IPS-18a (cell line): ENCODE data around the gene MED13L.

Experiments used
- H3K27ac ChIP-seq: one replicate; pipeline ENCODE4 v1.5.1; 2013; ENCODE audit warnings: low read length
- H3K27me3 ChIP-seq: one replicate; pipeline ENCODE4 v1.6.1; 2013; ENCODE audit warnings: mild to moderate bottlenecking, low read length; ENCODE audit not compliant: control insufficient read depth, insufficient read depth
- H3K36me3 ChIP-seq: one replicate; pipeline ENCODE4 v1.6.1; 2013; ENCODE audit warnings: low read depth, low read length; ENCODE audit not compliant: control insufficient read depth
- H3K4me1 ChIP-seq: one replicate; pipeline ENCODE4 v1.6.1; 2013; ENCODE audit warnings: low read depth, low read length; ENCODE audit not compliant: control insufficient read depth
- H3K4me3 ChIP-seq: one replicate; pipeline ENCODE4 v1.5.1; 2013; ENCODE audit warnings: low read length
- H3K9ac ChIP-seq: one replicate; pipeline ENCODE4 v1.6.1; 2013; ENCODE audit warnings: mild to moderate bottlenecking, low read length, moderate library complexity
- H3K9me3 ChIP-seq: one replicate; pipeline ENCODE4 v1.6.1; 2013; ENCODE audit warnings: low read depth, low read length; ENCODE audit not compliant: control insufficient read depth

The MED13L gene

DNA sequence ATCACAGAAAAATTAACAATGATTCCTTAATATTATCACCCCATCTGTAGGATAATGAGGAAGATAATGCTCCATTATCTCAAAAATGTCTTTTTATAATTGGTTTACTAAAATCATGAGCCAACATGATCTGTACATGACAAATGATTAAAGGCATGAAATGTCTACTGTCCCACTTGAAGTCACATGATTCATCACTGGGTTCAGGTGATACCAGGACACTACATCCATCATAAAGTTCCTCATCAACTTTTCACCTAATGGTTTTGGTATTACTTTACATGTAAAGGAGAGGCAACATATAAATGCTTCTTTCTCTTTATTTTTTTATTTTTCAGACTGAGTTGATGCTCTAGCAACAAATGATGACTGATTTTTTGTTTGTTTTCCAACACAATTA is 313.3 kb downstream of the MED13L start:
- Histone ChIP-seq H3K9ac (no peak overlapping the region), H3K4me3 (no peak overlapping the region), H3K36me3 (peaks cover 60% of the 10 kb centered on the region)

DNA sequence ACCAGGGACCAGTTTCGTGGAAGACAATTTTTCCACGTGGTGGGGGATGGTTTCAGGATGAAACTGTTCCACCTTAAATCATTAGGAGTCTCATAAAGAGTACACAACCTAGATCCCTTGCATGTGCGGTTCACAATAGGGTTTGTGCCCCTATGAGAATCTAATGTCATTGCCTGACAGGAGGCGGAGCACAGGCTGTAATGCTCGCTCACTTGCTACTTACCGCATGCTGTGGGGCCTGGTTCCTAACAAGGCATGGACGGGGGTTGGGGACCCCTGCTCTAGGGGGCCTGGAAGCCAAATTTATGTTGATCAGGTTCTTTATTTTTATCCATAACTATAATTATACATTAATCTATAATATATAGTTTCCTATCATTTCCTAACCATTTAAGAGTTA is 315.3 kb downstream of the MED13L start:
- Histone ChIP-seq H3K27ac (no peak overlapping the region), H3K4me1 (no peaks in the 10 kb centered on the region), H3K9ac (no peak overlapping the region), H3K27me3 (no peaks in the 10 kb centered on the region), H3K9me3 (no peaks in the 10 kb centered on the region), H3K36me3 (peaks cover 47% of the 10 kb centered on the region), H3K4me3 (no peak overlapping the region)

More for the DNA sequence above, 313.3 kb downstream of the MED13L start:
- no peaks in the 10 kb centered on the region for H3K4me1 ChIP-seq
- no peaks in the 10 kb centered on the region for H3K27me3 ChIP-seq
- H3K9me3 ChIP-seq: no peaks in the 10 kb centered on the region
- no peak overlapping the region for H3K27ac ChIP-seq

DNA sequence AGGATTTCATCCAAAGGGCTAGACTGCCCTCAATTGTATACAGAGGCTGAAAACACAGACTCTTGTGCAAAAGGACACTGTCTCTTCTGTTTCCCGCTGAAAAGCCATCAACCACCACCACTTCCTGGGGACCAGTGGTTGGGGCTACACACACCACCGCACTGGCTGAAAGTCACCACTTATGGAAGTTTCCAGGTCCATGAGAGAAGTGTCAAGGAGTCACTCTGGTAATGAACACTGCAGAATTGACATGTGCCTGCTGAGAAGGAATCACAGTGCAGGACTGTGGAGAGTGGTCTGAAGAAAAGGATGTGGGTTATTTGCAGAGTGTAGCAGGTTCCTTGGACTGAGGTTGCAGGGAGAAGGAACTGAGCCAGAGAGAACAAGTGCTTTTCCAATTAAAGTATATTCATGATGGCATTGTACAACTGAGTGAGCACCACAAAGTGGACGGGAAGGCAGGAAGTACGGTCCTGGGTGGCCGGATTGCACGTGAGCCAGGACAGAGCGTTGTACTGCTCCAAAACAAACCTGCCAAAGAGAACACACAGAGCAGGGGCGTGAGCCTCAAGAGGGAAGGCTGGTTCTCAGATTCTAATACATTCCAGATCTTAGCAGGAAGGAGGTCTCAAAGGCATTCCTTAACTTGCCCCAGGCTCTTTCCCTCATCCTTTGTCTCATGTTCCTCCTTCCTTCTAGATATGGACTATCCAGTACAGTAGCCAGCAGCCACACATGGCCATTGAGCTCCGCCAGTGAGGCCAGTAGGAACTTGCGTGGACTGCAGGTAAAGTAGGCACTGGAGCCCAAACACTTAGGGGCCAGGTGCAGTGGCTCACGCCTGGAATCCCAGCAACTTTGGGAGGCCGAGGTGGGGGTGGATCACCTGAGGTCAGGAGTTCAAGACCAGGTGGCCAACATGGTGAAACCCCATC is 316.4 kb downstream of the MED13L start:
- no peaks in the 10 kb centered on the region for H3K27me3 ChIP-seq

DNA sequence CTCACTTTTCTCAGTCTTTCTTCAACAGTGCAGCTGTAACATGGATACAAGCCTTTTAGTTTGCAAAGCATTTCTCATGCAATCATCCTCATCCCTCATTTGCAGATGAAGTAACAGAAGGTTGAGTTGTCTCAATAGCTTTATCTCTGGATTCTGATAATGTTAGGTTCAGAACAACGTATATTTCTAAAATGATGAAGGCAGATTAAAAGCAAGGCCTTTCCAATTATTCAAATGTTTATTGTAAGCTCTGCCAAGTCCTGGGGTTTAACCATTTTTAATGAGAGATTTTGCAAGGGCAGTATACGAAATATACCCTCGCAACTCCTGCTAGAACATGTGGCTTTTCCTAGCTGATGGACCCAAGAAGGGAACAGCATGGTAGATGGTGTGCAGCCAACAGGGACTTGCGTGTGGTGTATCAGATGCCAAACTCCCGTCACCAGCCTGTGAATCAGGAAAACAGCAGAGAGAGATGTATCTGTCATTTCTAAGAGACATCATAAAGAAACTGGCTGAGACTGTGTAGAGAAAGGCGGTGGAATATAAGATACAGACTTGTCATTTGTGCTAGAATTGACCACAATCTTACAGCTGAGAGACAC is 319.7 kb downstream of the MED13L start:
- H3K4me3 ChIP-seq: no peak overlapping the region
- H3K4me1 ChIP-seq: peaks cover 4% of the 10 kb centered on the region
- peaks cover 21% of the 10 kb centered on the region for H3K36me3 ChIP-seq
- no peak overlapping the region for H3K9ac ChIP-seq
- H3K27ac ChIP-seq: no peak overlapping the region
- no peaks in the 10 kb centered on the region for H3K27me3 ChIP-seq
- H3K9me3 ChIP-seq: no peaks in the 10 kb centered on the region

More for the DNA sequence above, 316.4 kb downstream of the MED13L start:
- no peak overlapping the region for H3K9ac ChIP-seq
- no peaks in the 10 kb centered on the region for H3K4me1 ChIP-seq
- H3K4me3 ChIP-seq: no peak overlapping the region
- H3K27ac ChIP-seq: no peak overlapping the region
- H3K9me3 ChIP-seq: no peaks in the 10 kb centered on the region
- H3K36me3 ChIP-seq: peaks cover 46% of the 10 kb centered on the region

DNA sequence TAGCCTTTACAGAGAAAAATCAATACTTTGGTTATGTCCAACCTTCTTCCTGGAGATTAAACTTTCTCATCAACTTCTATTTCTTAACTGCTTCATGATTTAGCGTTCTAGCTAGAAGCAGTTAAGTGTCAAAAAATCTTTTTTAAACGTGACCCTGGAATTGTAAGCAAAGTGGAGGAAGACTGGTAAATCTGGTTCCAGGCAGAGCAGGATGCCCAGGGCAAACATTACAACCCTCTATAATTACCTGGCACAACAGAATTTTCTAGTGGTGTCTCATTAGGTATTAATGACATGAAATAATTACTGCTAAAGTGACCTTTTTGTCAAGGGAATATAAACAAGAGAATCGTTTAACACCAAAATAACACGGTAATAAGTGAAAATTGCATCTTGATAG is 320.8 kb downstream of the MED13L start:
- no peak overlapping the region for H3K4me3 ChIP-seq
- H3K36me3 ChIP-seq: peaks cover 14% of the 10 kb centered on the region
- H3K9me3 ChIP-seq: no peaks in the 10 kb centered on the region
- peaks cover 11% of the 10 kb centered on the region for H3K4me1 ChIP-seq
- no peak overlapping the region for H3K27ac ChIP-seq
- H3K27me3 ChIP-seq: no peaks in the 10 kb centered on the region
- H3K9ac ChIP-seq: no peak overlapping the region

DNA sequence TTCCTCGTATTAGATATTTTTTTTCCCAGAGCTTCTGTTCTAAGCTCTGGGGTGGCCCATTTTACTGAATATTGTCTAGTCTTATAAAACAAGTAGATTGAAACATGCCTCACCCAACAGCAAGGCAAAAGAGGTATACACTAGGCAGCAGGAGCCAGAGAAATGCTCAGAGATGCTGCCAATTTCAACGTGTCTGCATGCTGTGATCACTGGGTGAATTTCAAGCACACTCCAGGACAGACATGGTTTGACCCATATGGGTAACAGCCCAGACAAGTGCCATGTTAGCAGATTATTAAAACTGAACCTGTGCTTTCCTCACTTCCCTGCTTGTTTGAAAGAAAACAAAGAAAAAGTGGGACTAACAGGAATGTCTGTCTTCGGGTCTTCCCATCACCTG is 321.3 kb downstream of the MED13L start:
- H3K4me1 ChIP-seq: peaks cover 11% of the 10 kb centered on the region
- H3K27ac ChIP-seq: no peak overlapping the region
- H3K4me3 ChIP-seq: no peak overlapping the region
- H3K9me3 ChIP-seq: no peaks in the 10 kb centered on the region
- H3K36me3 ChIP-seq: peaks cover 14% of the 10 kb centered on the region
- H3K27me3 ChIP-seq: no peaks in the 10 kb centered on the region
- H3K9ac ChIP-seq: no peak overlapping the region

DNA sequence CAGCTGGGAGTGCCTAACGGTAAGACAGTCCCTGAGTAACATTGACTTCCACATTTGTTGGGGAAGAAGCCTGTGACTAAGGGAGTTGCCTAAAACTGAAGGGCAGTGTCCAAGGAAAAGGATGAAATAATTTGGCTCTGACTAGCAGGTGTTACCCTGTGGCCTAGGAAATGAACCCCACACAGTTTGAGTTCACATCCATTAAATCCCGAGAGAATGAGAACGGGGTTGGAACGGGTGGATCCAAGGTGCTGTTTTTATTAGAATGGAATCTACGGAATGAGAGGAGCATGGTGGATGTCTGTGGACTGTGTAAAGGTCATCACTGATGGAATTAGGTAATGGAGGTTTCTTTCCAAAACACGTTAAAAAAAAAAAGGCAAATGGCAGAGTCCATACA is 324.0 kb downstream of the MED13L start:
- Histone ChIP-seq H3K9ac (no peak overlapping the region), H3K27me3 (no peaks in the 10 kb centered on the region), H3K4me3 (no peak overlapping the region), H3K4me1 (peaks cover 11% of the 10 kb centered on the region), H3K9me3 (no peaks in the 10 kb centered on the region), H3K36me3 (peaks cover 2% of the 10 kb centered on the region), H3K27ac (no peak overlapping the region)

DNA sequence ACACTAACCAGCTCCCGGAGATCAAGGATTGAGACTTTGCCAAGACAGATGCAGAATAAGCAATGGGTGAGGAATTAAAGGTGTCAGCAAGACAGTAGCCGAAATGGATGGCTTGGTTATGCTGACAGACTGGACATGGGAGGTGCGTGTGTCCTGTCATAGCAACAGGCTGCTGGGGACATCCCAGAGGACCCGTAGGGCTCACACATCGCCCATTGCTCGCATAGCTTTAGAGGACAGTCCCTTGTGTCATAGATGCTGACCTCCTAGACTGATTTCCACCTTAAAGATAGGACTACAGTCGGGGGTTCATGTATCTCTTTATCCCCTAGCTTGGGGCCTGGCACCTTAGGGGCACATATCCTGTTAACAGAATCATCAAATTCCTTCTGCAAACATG is 324.5 kb downstream of the MED13L start:
- no peak overlapping the region for H3K4me3 ChIP-seq
- peaks cover 2% of the 10 kb centered on the region for H3K36me3 ChIP-seq
- H3K4me1 ChIP-seq: peaks cover 11% of the 10 kb centered on the region
- H3K27ac ChIP-seq: no peak overlapping the region
- H3K9ac ChIP-seq: no peak overlapping the region
- H3K9me3 ChIP-seq: no peaks in the 10 kb centered on the region
- H3K27me3 ChIP-seq: no peaks in the 10 kb centered on the region

DNA sequence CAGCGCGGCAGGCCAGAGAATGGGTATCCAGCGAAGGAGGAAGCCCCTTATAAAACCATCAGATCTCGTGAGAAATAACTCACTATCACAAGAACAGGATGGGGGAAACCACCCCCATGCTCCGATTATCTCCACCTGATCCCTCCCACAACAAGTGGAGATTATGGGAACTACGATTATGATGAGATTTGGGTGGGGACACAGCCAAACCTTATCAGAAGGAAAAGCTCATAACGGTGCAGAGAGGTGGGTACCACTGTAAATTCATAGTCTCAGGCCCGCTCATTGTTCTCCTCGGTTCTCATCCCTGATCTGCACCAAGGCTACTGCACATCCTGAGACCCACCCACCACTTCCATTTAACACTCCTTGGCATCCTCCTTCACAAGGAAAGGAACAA is 326.5 kb downstream of the MED13L start:
- Histone ChIP-seq H3K36me3 (no peaks in the 10 kb centered on the region), H3K4me3 (no peak overlapping the region), H3K4me1 (peaks cover 11% of the 10 kb centered on the region), H3K27me3 (no peaks in the 10 kb centered on the region), H3K27ac (no peak overlapping the region), H3K9ac (no peak overlapping the region), H3K9me3 (no peaks in the 10 kb centered on the region)

DNA sequence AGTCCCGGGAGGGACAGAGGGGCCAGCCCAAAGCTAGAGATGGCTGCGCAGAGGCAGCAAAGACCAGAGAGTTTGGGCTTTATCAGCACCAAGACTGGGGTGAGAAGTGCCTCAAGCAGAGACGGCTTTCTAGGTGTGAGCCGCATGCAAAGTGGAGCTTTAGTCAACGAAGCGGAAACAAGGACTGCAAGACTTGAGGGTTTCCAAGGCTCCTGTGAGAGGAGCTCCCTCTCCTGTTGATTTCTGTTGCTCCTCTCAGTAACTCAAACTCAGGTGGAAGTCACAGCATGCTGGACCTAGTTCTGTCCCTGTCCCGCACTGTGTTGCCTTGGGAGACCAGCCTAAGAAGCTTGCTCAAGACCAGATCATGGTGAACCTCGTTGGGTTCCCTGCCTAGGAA is 327.8 kb downstream of the MED13L start:
- no peak overlapping the region for H3K27ac ChIP-seq
- H3K9ac ChIP-seq: no peak overlapping the region
- H3K4me3 ChIP-seq: no peak overlapping the region
- H3K27me3 ChIP-seq: no peaks in the 10 kb centered on the region
- H3K9me3 ChIP-seq: no peaks in the 10 kb centered on the region
- H3K4me1 ChIP-seq: peaks cover 11% of the 10 kb centered on the region
- H3K36me3 ChIP-seq: no peaks in the 10 kb centered on the region

DNA sequence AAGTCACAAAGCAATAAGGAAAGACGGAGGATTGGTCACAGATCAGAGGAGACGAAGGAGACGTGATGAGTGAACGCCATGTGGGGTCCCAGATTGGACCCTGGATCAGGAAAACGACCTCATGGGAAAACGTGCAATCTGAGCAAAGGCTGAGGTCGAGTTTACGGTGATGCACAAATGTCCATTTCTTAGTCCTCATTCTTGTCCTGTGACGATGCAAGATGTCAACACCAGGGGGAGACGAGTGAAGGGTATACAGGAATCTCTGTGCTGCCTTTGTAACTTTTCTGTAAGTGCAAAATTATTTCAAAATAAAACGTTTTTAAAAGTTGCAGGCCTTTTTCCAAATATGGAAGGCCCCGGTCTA is 329.8 kb downstream of the MED13L start:
- Histone ChIP-seq H3K27ac (no peak overlapping the region), H3K9ac (no peak overlapping the region), H3K9me3 (no peaks in the 10 kb centered on the region), H3K36me3 (no peaks in the 10 kb centered on the region), H3K4me1 (peaks cover 5% of the 10 kb centered on the region), H3K27me3 (no peaks in the 10 kb centered on the region), H3K4me3 (no peak overlapping the region)
